DND-41 (cell line): ENCODE measurements around the gene LPCAT2.

ENCODE experiments used
- EZH2 ChIP-seq: IDR thresholded peaks from 3 replicates; pipeline ENCODE4 v1.6.1; 2012; ENCODE audit warnings: borderline replicate concordance, low read depth, mild to moderate bottlenecking, moderate library complexity, low read length, inconsistent platforms; ENCODE audit not compliant: severe bottlenecking
- TF ChIP-seq, protein P1 (sequence below): IDR thresholded peaks from 2 replicates; pipeline ENCODE4 v1.5.1; 2012; ENCODE audit warnings: borderline replicate concordance, low read length, moderate library complexity, mild to moderate bottlenecking; ENCODE audit not compliant: poor library complexity, severe bottlenecking; ENCODE audit errors: extremely low read depth

DNA sequence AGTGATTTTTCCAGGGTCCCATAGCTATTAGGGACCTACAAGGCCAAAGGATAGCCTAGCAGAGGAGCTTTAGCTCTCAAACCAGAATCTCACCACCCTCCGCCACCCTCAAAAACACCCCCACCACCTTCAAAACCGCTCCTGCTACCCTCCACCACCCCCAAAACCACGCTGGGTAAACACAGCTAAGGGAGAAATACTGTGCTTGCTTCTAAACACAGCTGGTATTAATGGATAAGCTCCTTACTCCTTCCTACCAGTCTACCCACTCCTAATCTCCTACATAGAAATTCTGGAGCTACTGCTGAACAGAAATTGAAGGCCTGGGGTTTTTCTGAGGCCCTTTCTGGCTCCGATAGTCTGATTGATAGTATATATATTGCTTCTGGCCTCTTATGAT, 2.2 kb upstream of the LPCAT2 start:
- TF ChIP-seq, protein P1, sequence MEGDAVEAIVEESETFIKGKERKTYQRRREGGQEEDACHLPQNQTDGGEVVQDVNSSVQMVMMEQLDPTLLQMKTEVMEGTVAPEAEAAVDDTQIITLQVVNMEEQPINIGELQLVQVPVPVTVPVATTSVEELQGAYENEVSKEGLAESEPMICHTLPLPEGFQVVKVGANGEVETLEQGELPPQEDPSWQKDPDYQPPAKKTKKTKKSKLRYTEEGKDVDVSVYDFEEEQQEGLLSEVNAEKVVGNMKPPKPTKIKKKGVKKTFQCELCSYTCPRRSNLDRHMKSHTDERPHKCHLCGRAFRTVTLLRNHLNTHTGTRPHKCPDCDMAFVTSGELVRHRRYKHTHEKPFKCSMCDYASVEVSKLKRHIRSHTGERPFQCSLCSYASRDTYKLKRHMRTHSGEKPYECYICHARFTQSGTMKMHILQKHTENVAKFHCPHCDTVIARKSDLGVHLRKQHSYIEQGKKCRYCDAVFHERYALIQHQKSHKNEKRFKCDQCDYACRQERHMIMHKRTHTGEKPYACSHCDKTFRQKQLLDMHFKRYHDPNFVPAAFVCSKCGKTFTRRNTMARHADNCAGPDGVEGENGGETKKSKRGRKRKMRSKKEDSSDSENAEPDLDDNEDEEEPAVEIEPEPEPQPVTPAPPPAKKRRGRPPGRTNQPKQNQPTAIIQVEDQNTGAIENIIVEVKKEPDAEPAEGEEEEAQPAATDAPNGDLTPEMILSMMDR, result no peak
- no peak for TF ChIP-seq EZH2
